ENCODE results near the gene ZNF511.

The ZNF511 gene

DNA sequence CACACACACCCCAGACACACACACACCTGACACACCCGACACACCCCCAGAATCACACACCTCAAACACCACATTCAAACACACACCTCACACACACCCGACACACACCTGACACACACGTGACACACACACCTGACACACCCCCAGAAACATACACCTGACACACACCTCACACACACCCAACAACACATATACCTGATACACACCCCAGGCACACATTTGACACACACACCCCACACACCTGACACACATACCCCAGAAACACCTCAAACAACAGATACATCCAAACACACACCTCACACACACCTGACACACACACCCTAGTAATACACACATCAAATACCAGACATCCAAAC is 28.6 kb downstream of the ZNF511 start:
- H3K36me3 Mint-ChIP-seq (ENCODE audit: insufficient read depth), result peaks cover 12% of the 10 kb centered on the region
- H3K27me3 Mint-ChIP-seq, result peaks cover 8% of the 10 kb centered on the region
- DNase-seq (ENCODE audit: low spot score in 2 of 2) (no peak), ATAC-seq (replicated peaks; ENCODE audit: extremely low read depth, poor library complexity, severe bottlenecking) (no peak)
- peaks cover 4% of the 10 kb centered on the region for H3K4me1 Mint-ChIP-seq
- H3K27ac Mint-ChIP-seq (ENCODE audit: low read depth), result no peak overlapping the region
- H3K9me3 Mint-ChIP-seq, result no peaks in the 10 kb centered on the region
- no peak overlapping the region for H3K4me3 Mint-ChIP-seq

GRCh38 chr10:133338080-133339071 is 29.7 kb downstream of the ZNF511 start:
- no peaks in the 10 kb centered on the region for H3K9me3 Mint-ChIP-seq
- DNase-seq (ENCODE audit: low spot score in 2 of 2) (no peak), ATAC-seq (replicated peaks; ENCODE audit: extremely low read depth, poor library complexity, severe bottlenecking) (no peak)
- H3K4me3 Mint-ChIP-seq, result no peak overlapping the region
- H3K27me3 Mint-ChIP-seq, result peaks cover 8% of the 10 kb centered on the region
- H3K36me3 Mint-ChIP-seq (ENCODE audit: insufficient read depth), result peaks cover 13% of the 10 kb centered on the region
- no peak overlapping the region for H3K27ac Mint-ChIP-seq (ENCODE audit: low read depth)
- peaks cover 4% of the 10 kb centered on the region for H3K4me1 Mint-ChIP-seq

DNA sequence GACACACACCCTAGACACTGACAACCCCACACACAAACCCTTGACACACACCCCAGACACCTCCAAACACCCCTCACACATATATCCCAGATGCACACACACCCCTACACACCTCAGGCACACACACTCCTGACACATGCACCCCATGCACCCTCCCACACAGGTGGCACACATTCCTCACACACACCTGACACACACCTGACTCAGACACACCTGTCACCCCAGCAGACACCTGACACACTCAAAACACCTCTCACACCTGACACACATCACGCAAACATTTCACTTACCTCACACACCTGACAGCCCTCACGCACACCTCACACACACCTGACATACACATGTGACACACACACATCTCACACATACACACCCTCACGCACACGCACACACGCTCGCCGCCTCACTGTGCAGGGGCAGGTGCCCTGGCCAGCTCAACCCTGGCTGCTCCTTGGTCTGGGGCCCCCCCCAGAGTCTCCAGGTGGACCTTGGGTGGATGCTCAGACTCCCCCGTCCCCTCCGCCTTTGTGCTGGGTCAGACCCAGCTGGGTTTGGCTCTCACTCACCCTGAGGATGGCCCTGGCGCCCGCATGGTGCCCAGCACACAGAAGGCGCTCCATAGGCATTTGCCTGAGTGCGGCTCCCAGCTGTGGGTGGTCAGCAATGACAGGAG is 31.1 kb downstream of the ZNF511 start:
- ATAC-seq (replicated peaks; ENCODE audit: extremely low read depth, poor library complexity, severe bottlenecking), result no peak
- DNase-seq (ENCODE audit: low spot score in 2 of 2), result no peak
- peaks cover 15% of the 10 kb centered on the region for H3K27me3 Mint-ChIP-seq
- peaks cover under 1% of the 10 kb centered on the region for H3K4me1 Mint-ChIP-seq
- peaks cover 11% of the 10 kb centered on the region for H3K36me3 Mint-ChIP-seq (ENCODE audit: insufficient read depth)
- no peaks in the 10 kb centered on the region for H3K9me3 Mint-ChIP-seq
- no peak overlapping the region for H3K27ac Mint-ChIP-seq (ENCODE audit: low read depth)
- no peak overlapping the region for H3K4me3 Mint-ChIP-seq

DNA sequence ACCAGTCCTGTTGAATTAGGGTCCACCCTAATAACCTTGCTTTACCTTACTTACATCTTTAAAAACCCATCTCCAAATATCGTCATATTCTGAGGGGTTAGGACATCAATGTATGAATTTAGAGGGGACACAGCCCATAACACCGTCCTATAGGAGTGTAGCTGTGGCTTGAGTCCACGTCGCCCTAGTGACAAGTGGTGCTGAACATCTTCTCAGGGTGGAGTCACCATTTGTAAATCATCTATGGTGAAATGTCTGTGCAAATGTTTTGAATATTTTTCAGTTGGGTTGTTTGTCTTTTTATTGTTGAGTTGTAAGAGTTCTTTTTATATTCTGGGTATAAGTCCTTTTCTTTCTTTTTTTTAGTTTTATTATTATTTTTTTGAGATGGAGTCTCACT is 33.3 kb downstream of the ZNF511 start:
- H3K4me3 Mint-ChIP-seq, result no peak overlapping the region
- H3K4me1 Mint-ChIP-seq, result no peaks in the 10 kb centered on the region
- H3K27me3 Mint-ChIP-seq, result peaks cover 34% of the 10 kb centered on the region
- DNase-seq (ENCODE audit: low spot score in 2 of 2), result no peak
- no peaks in the 10 kb centered on the region for H3K9me3 Mint-ChIP-seq
- ATAC-seq (replicated peaks; ENCODE audit: extremely low read depth, poor library complexity, severe bottlenecking), result no peak
- H3K27ac Mint-ChIP-seq (ENCODE audit: low read depth), result no peak overlapping the region
- H3K36me3 Mint-ChIP-seq (ENCODE audit: insufficient read depth), result peaks cover 1% of the 10 kb centered on the region

GRCh38 chr10:133342942-133343341 is 34.2 kb downstream of the ZNF511 start:
- Mint-ChIP-seq H3K27ac (ENCODE audit: low read depth) (no peak overlapping the region), H3K9me3 (no peaks in the 10 kb centered on the region), H3K4me1 (no peaks in the 10 kb centered on the region), H3K36me3 (ENCODE audit: insufficient read depth) (peaks cover 1% of the 10 kb centered on the region), H3K27me3 (peaks cover 34% of the 10 kb centered on the region), H3K4me3 (no peak overlapping the region)
- DNase-seq (ENCODE audit: low spot score in 2 of 2) (no peak), ATAC-seq (replicated peaks; ENCODE audit: extremely low read depth, poor library complexity, severe bottlenecking) (no peak)

- Mint-ChIP-seq H3K36me3 (ENCODE audit: insufficient read depth) (peaks cover 1% of the 10 kb centered on the region), H3K9me3 (no peaks in the 10 kb centered on the region), H3K27me3 (peaks cover 34% of the 10 kb centered on the region), H3K27ac (ENCODE audit: low read depth) (no peak overlapping the region), H3K4me1 (no peaks in the 10 kb centered on the region), H3K4me3 (no peak overlapping the region)
- no peak for DNase-seq (ENCODE audit: low spot score in 2 of 2)
- no peak for ATAC-seq (replicated peaks; ENCODE audit: extremely low read depth, poor library complexity, severe bottlenecking)
Measured at GRCh38 chr10:133343558-133343957, 34.8 kb downstream of the ZNF511 start.

GRCh38 chr10:133344236-133344635 is 35.5 kb downstream of the ZNF511 start:
- no peak for DNase-seq (ENCODE audit: low spot score in 2 of 2)
- Mint-ChIP-seq H3K27me3 (peaks cover 41% of the 10 kb centered on the region), H3K27ac (ENCODE audit: low read depth) (no peak overlapping the region), H3K36me3 (ENCODE audit: insufficient read depth) (peaks cover 1% of the 10 kb centered on the region), H3K9me3 (no peaks in the 10 kb centered on the region), H3K4me3 (no peak overlapping the region), H3K4me1 (no peaks in the 10 kb centered on the region)
- ATAC-seq (replicated peaks; ENCODE audit: extremely low read depth, poor library complexity, severe bottlenecking), result no peak

DNA sequence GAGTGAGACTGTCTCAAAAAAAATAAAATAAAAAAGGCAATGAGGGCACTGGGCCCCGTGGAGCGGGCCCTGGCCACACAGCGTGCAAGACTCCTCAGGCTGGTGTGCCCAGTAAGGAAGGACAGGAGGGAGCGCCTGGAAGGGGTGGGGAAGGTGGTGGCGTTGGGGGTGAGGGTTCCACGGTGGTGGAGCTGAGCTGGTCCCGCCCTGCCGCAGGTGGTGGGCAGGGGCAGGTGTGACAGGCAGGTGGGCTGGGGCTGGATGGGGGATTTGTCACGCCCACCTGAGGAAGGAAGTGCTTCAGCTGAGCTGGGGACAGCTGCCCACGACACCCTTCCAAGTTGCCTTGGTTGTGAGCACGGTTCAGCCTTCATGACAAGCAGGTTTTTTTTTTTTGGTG is 37.7 kb downstream of the ZNF511 start:
- Mint-ChIP-seq H3K27me3 (peaks cover 46% of the 10 kb centered on the region), H3K4me3 (no peak overlapping the region), H3K36me3 (ENCODE audit: insufficient read depth) (peaks cover 1% of the 10 kb centered on the region), H3K27ac (ENCODE audit: low read depth) (no peak overlapping the region), H3K9me3 (no peaks in the 10 kb centered on the region), H3K4me1 (no peaks in the 10 kb centered on the region)
- ATAC-seq (replicated peaks; ENCODE audit: extremely low read depth, poor library complexity, severe bottlenecking) (no peak), DNase-seq (ENCODE audit: low spot score in 2 of 2) (no peak)

DNA sequence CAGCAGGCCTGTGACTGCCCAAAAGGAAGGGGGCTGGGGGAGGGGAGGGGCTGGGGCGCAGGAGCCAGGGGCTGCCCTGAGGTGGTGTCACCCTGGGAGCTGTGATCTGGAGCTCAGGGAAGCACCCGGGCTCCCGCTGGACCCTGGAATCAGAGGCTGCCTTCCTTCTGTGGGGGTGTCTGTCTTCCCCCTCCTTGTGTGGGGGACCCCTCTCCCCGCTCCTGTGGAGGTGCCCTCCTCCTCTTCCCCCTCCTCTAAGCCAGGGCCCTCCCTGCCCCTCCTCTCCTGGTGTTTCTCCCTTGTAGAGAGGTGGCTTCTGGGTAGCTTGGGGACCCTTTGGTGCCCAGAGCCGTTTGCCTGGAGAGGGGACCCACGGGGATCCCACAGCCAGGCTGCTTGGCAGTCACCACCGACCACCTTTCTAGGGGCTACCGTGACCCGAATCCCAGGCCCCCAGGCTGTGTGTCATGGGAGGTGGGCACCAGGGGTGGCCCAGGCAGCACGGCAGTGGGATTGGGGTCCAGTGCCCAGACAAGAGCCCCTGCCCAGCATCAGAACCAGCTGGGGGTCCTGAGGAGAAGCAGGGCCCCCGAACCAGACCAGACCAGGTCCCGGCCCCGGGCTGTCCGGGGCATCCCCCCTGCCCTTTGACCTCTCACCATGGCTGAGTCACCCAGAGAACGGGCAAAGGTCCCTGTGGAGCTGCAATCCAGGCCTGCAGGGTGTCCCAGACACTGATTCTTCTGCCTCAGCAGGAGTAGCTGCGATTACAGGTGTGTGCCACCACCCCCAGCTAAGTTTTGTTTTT is 39.2 kb downstream of the ZNF511 start:
- ATAC-seq (replicated peaks; ENCODE audit: extremely low read depth, poor library complexity, severe bottlenecking), result no peak
- Mint-ChIP-seq H3K4me3 (no peak overlapping the region), H3K27ac (ENCODE audit: low read depth) (no peak overlapping the region), H3K4me1 (no peaks in the 10 kb centered on the region), H3K36me3 (ENCODE audit: insufficient read depth) (peaks cover 1% of the 10 kb centered on the region), H3K9me3 (no peaks in the 10 kb centered on the region), H3K27me3 (peaks cover 38% of the 10 kb centered on the region)
- no peak for DNase-seq (ENCODE audit: low spot score in 2 of 2)

DNA sequence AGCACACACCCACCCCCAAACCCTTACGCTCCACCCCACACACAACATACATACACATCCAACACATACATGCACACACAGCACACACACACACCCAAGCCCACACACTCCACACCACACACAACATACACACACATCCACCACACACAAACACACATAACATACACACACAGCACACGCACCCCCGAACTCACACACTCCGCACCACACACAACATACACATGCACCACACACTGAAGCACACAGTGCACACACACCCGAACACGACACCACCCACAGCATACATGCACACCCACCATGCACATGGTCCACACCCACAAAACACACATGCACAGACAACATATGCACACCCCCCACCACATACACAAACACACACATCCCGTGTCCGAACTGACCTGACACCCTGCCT is 40.5 kb downstream of the ZNF511 start:
- Mint-ChIP-seq H3K4me1 (no peaks in the 10 kb centered on the region), H3K36me3 (ENCODE audit: insufficient read depth) (no peaks in the 10 kb centered on the region), H3K27me3 (peaks cover 38% of the 10 kb centered on the region), H3K9me3 (no peaks in the 10 kb centered on the region), H3K4me3 (no peak overlapping the region), H3K27ac (ENCODE audit: low read depth) (no peak overlapping the region)
- no peak for DNase-seq (ENCODE audit: low spot score in 2 of 2)
- no peak for ATAC-seq (replicated peaks; ENCODE audit: extremely low read depth, poor library complexity, severe bottlenecking)

- Mint-ChIP-seq H3K4me1 (no peaks in the 10 kb centered on the region), H3K27ac (ENCODE audit: low read depth) (no peak overlapping the region), H3K9me3 (no peaks in the 10 kb centered on the region), H3K27me3 (peaks cover 34% of the 10 kb centered on the region), H3K4me3 (no peak overlapping the region), H3K36me3 (ENCODE audit: insufficient read depth) (no peaks in the 10 kb centered on the region)
- ATAC-seq (replicated peaks; ENCODE audit: extremely low read depth, poor library complexity, severe bottlenecking), result no peak
- DNase-seq (ENCODE audit: low spot score in 2 of 2), result no peak
Measured at GRCh38 chr10:133349577-133350011, 40.9 kb downstream of the ZNF511 start.

- Mint-ChIP-seq H3K27ac (ENCODE audit: low read depth) (no peak overlapping the region), H3K4me3 (no peak overlapping the region), H3K4me1 (no peaks in the 10 kb centered on the region), H3K36me3 (ENCODE audit: insufficient read depth) (no peaks in the 10 kb centered on the region), H3K27me3 (peaks cover 25% of the 10 kb centered on the region), H3K9me3 (no peaks in the 10 kb centered on the region)
- ATAC-seq (replicated peaks; ENCODE audit: extremely low read depth, poor library complexity, severe bottlenecking) (no peak), DNase-seq (ENCODE audit: low spot score in 2 of 2) (no peak)
Measured at GRCh38 chr10:133350283-133350949, 41.7 kb downstream of the ZNF511 start.

All from central memory CD8-positive, alpha-beta T cell (primary cell).